PC-3 (cell line): ENCODE data around the gene HCFC1R1.

ENCODE experiments used
- CTCF ChIP-seq: fragments of 300-600 bp; sonication (generic); conservative IDR thresholded peaks from 2 replicates; pipeline ENCODE4 v1.5.1; 2017; ENCODE audit warnings: antibody characterized with exemption, low read depth, mild to moderate bottlenecking, low read length
- EZH2 ChIP-seq: fragments of 300-600 bp; sonication (generic); IDR thresholded peaks from one replicate; pipeline ENCODE4 v1.6.1; 2017; ENCODE audit warnings: antibody characterized with exemption, mild to moderate bottlenecking, low read length; ENCODE audit not compliant: unreplicated experiment

- TF ChIP-seq CTCF (no peak), EZH2 (no peak)
Measured at GRCh38 chr16:3035972-3036725, 12.4 kb upstream of the HCFC1R1 start.
